HG02642 (cell line): ENCODE data around the gene OSBPL10.

Experiments used
- ATAC-seq: cut with Tn5 transposase; IDR thresholded peaks from one replicate; pipeline ENCODE4 v1.9.1; 2021; ENCODE audit warnings: mild to moderate bottlenecking; ENCODE audit not compliant: unreplicated experiment, poor library complexity

Gene OSBPL10

GRCh38 chr3:31896648-31897433 lies 84.2 kb downstream of the OSBPL10 start:
- ATAC-seq, result no peak

- no peak for ATAC-seq
Measured at GRCh38 chr3:31896026-31896425, 85.0 kb downstream of the OSBPL10 start.

- no peak for ATAC-seq
Measured at GRCh38 chr3:31895471-31895870, 85.6 kb downstream of the OSBPL10 start.

GRCh38 chr3:31892916-31893573 lies 88.0 kb downstream of the OSBPL10 start:
- no peak for ATAC-seq

- no peak for ATAC-seq
Measured at GRCh38 chr3:31892500-31892899, 88.6 kb downstream of the OSBPL10 start.

GRCh38 chr3:31891876-31892455 lies 89.1 kb downstream of the OSBPL10 start:
- ATAC-seq, result no peak

- no peak for ATAC-seq
Measured at GRCh38 chr3:31890742-31891469, 90.2 kb downstream of the OSBPL10 start.

GRCh38 chr3:31890007-31890406 lies 91.1 kb downstream of the OSBPL10 start:
- no peak for ATAC-seq

GRCh38 chr3:31885235-31885634 lies 95.8 kb downstream of the OSBPL10 start:
- ATAC-seq, result no peak

GRCh38 chr3:31884251-31884650 lies 96.8 kb downstream of the OSBPL10 start:
- no peak for ATAC-seq

GRCh38 chr3:31882895-31883294 lies 98.2 kb downstream of the OSBPL10 start:
- ATAC-seq, result no peak

- ATAC-seq, result no peak
Measured at GRCh38 chr3:31882431-31882830, 98.6 kb downstream of the OSBPL10 start.

GRCh38 chr3:31880482-31881078 lies 100.5 kb downstream of the OSBPL10 start:
- no peak for ATAC-seq

GRCh38 chr3:31880020-31880419 lies 101.0 kb downstream of the OSBPL10 start:
- no peak for ATAC-seq

GRCh38 chr3:31879365-31879764 lies 101.7 kb downstream of the OSBPL10 start:
- ATAC-seq, result no peak

GRCh38 chr3:31878231-31878838 lies 102.7 kb downstream of the OSBPL10 start:
- ATAC-seq, result no peak

GRCh38 chr3:31876331-31876730 lies 104.7 kb downstream of the OSBPL10 start:
- ATAC-seq, result no peak

GRCh38 chr3:31875437-31875836 lies 105.6 kb downstream of the OSBPL10 start:
- ATAC-seq, result no peak

GRCh38 chr3:31873254-31873820 lies 107.7 kb downstream of the OSBPL10 start:
- ATAC-seq, result no peak
